ENCODE data around the gene CCT8. TPM values are rescaled to one million over a fixed set of nuclear protein-coding genes. Genes with fewer than 3 reads are reported as not detected.

The CCT8 gene
- polyA plus RNA-seq, 1 experiment: 71.6 TPM

DNA sequence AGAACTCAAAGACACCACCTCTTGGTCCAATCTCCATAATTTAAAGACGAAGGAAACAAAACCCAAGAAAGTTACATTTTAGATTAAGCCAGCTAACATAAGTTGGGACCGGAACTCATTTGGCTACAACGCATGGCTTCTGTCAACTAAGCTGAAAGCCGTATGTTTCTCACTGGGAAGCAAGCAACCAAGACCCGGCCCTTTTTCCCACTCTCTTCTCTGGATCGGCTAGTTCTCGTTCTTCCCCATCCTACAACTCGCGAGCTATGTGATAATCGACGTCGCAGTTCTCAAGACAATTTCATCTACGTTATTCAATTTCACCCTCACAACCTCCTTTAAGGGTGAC, 601 bp downstream of the CCT8 start:
- no peak for DNase-seq (ENCODE audit: low read depth)
- no peaks in the 10 kb centered on the region for H3K36me3 ChIP-seq (ENCODE audit: control insufficient read depth, insufficient read depth, low read length)
- ChIA-PET CTCF (interaction anchor here (1.2 to 1.6 kb wide), 2 partner anchors 48 to 50 kb away, joined by 4 read pairs; partner anchors contain the start of gene USP16), POLR2A (no interaction called here)
- TF ChIP-seq, protein P1, sequence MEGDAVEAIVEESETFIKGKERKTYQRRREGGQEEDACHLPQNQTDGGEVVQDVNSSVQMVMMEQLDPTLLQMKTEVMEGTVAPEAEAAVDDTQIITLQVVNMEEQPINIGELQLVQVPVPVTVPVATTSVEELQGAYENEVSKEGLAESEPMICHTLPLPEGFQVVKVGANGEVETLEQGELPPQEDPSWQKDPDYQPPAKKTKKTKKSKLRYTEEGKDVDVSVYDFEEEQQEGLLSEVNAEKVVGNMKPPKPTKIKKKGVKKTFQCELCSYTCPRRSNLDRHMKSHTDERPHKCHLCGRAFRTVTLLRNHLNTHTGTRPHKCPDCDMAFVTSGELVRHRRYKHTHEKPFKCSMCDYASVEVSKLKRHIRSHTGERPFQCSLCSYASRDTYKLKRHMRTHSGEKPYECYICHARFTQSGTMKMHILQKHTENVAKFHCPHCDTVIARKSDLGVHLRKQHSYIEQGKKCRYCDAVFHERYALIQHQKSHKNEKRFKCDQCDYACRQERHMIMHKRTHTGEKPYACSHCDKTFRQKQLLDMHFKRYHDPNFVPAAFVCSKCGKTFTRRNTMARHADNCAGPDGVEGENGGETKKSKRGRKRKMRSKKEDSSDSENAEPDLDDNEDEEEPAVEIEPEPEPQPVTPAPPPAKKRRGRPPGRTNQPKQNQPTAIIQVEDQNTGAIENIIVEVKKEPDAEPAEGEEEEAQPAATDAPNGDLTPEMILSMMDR (IDR thresholded peaks at IDR 0.05; ENCODE audit: insufficient read depth, low read depth, low read length): no peak
- H3K27me3 ChIP-seq (ENCODE audit: control insufficient read depth, insufficient read depth, low read length): no peaks in the 10 kb centered on the region
- H3K4me3 ChIP-seq (ENCODE audit: low read depth, low read length): peak overlapping the region; percentile 82

DNA sequence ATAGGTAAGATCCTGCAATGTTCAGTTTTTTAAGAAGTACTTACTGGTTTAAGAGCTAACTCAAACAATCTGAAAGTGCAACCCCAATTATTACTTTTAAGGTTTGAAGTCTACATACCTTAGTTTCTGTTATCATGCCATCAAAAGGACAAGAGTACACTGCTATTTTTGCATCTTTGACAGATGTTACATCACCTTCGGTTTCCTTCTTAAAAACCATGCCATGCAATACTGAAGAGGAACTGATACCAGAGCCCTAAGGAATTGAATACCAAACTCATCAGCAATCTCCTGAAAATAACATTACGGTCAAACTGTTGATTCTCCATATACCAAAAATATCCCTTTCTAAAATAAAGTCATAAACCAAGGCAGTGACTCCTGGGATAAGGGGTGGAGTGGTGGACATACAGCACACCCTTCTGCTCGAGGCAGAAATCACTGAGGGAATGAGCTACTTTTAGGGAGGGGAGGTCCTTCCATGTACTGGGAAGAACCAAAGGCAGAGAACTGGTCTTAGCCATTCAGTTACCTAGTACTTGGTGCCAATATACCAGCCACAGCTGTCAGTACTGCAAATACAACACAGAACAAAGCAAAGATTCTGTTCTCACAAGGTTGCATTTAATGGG, 8.5 kb downstream of the CCT8 start:
- TF ChIP-seq, protein P1 (IDR thresholded peaks at IDR 0.05; ENCODE audit: insufficient read depth, low read depth, low read length): no peak
- H3K4me3 ChIP-seq (ENCODE audit: low read depth, low read length): no peak overlapping the region
- POLR2A ChIA-PET: no interaction called here
- H3K36me3 ChIP-seq (ENCODE audit: control insufficient read depth, insufficient read depth, low read length): peaks cover 20% of the 10 kb centered on the region
- H3K27me3 ChIP-seq (ENCODE audit: control insufficient read depth, insufficient read depth, low read length): no peaks in the 10 kb centered on the region
- no peak for DNase-seq (ENCODE audit: low read depth)
- CTCF ChIA-PET: no interaction called here

GRCh38 chr21:29056538-29057050, 16.9 kb downstream of the CCT8 start:
- TF ChIP-seq, protein P1 (IDR thresholded peaks at IDR 0.05; ENCODE audit: insufficient read depth, low read depth, low read length): no peak
- ChIA-PET POLR2A (interaction anchor here (0.6 kb wide), 1 partner anchor 254 kb away, joined by 3 read pairs; no protein-coding TSS in a partner anchor), CTCF (interaction anchor here (0.7 kb wide), 1 partner anchor 14 kb away, joined by 4 read pairs; no protein-coding TSS in a partner anchor)
- H3K36me3 ChIP-seq (ENCODE audit: control insufficient read depth, insufficient read depth, low read length): peaks cover 8% of the 10 kb centered on the region
- DNase-seq (ENCODE audit: low read depth): no peak
- no peak overlapping the region for H3K4me3 ChIP-seq (ENCODE audit: low read depth, low read length)
- no peaks in the 10 kb centered on the region for H3K27me3 ChIP-seq (ENCODE audit: control insufficient read depth, insufficient read depth, low read length)

DNA sequence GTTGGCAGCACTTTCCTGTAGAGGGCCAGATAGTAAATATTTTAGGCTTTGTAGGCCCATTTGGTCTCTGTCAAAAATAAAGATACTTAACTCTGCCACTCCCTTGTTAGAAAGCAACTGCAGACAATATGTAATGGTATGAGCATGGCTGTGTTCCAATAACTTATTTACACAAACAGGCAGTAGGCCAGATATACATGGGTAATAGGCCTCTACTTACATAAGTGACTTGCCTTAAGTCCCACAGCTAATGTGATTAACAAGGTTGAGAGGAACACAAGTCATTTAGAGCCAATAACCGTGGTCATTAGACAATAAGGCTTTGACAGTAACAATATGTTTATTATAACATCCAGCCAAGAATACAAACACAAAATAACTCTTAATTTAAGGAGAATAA, 17.4 kb downstream of the CCT8 start:
- TF ChIP-seq, protein P1 (IDR thresholded peaks at IDR 0.05; ENCODE audit: insufficient read depth, low read depth, low read length): no peak
- peaks cover 10% of the 10 kb centered on the region for H3K36me3 ChIP-seq (ENCODE audit: control insufficient read depth, insufficient read depth, low read length)

GRCh38 chr21:29055080-29055479, 18.4 kb downstream of the CCT8 start:
- ChIA-PET CTCF (no interaction called here), POLR2A (no interaction called here)
- no peaks in the 10 kb centered on the region for H3K27me3 ChIP-seq (ENCODE audit: control insufficient read depth, insufficient read depth, low read length)
- no peak overlapping the region for H3K4me3 ChIP-seq (ENCODE audit: low read depth, low read length)
- DNase-seq (ENCODE audit: low read depth): no peak
- H3K36me3 ChIP-seq (ENCODE audit: control insufficient read depth, insufficient read depth, low read length): peaks cover 10% of the 10 kb centered on the region
- TF ChIP-seq, protein P1 (IDR thresholded peaks at IDR 0.05; ENCODE audit: insufficient read depth, low read depth, low read length): no peak

More for the DNA sequence above, 17.4 kb downstream of the CCT8 start:
- no peak for DNase-seq (ENCODE audit: low read depth)
- Histone ChIP-seq H3K27me3 (ENCODE audit: control insufficient read depth, insufficient read depth, low read length) (no peaks in the 10 kb centered on the region), H3K4me3 (ENCODE audit: low read depth, low read length) (no peak overlapping the region)
- POLR2A ChIA-PET: interaction anchor here (0.6 kb wide), 1 partner anchor 254 kb away, joined by 3 read pairs; no protein-coding TSS in a partner anchor
- CTCF ChIA-PET: interaction anchor here (0.6 to 0.7 kb wide), 2 partner anchors 14 to 305 kb away, joined by 4 read pairs; no protein-coding TSS in a partner anchor
